ENCODE measurements around the gene EEIG1. TPM values are rescaled to one million over a fixed set of nuclear protein-coding genes. Genes with fewer than 3 reads are reported as not detected.

EEIG1 gene
- total and polyA plus RNA-seq, 9 of the 15 experiments (the other 6 are each of a cell fraction or from before 2014, with no cell fraction given), result 0.17 to 16.7 (median 3.6) TPM

DNA sequence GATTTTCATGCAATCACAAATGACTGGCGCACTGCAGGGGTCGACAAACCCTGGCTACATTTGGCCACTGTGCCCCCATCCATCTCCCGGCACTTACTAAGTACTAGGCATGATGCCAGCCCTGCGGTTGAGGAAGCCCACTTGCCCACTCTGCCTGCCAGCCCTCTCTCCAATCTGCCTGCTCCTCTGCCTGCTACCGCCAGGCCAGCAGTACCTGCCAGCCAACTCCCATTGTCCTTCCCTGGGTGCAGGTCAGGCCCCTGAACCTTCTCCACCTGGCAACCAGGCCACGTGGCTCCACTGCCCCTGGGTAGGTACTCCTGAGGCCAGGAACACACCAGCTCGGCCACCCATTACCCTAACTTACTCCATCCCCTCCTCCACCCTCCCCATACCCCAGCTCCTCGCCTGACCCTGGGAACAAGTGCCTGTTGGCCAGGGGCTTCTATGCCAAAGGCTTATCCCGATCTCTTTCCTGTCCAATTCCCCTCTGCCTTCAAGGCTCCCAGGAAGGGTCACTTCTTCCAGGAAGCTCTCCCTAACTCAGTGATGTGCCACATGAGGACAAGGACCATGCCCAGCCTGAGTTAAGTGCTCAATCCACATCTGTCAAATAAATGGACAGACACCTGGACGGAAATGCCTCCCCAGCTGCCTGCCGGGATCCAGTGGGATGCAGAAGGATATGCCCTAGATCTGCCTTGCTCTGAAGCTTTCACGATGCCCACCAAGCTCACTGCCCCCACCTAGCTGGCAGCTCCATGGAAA, 6.6 kb downstream of the EEIG1 start:
- in situ Hi-C loops (cut with MboI), result no loop called here
- Histone ChIP-seq H3K4me3 (no peak overlapping the region), H3K4me2 (ENCODE audit: insufficient read depth, low read length) (no peak overlapping the region), H3K27ac (ENCODE audit: extremely low read depth, low read depth, low read length) (no peak overlapping the region), H3K36me3 (ENCODE audit: control insufficient read depth, insufficient read depth, low read length) (peaks cover 6% of the 10 kb centered on the region; the same call in 1 of the 3 replicates), H3K9ac (ENCODE audit: insufficient read depth in 1 of 2, low read depth in 2 of 2, low read length in 2 of 2) (peak overlapping the region in 1 of 2 experiments; percentile 75; a peak in 2 of 4 replicates), H3K27me3 (ENCODE audit: control insufficient read depth in 2 of 2, insufficient read depth in 2 of 2, low read length in 2 of 2) (no peaks in the 10 kb centered on the region), H3K9me1 (ENCODE audit: control insufficient read depth, insufficient read depth, low read length) (no peaks in the 10 kb centered on the region), H4K20me1 (replicated peaks; ENCODE audit: control insufficient read depth, insufficient read depth, low read length) (peaks cover 60% of the 10 kb centered on the region), H3K79me2 (ENCODE audit: control insufficient read depth, insufficient read depth, low read length) (peaks cover 81% of the 10 kb centered on the region), H3K9me3 (replicated peaks; ENCODE audit: control insufficient read depth, insufficient read depth, low read depth, low read length) (no peaks in the 10 kb centered on the region), H3K4me1 (replicated peaks in 1 of 2; ENCODE audit: control insufficient read depth in 2 of 2, insufficient read depth in 2 of 2, low read length in 2 of 2) (peaks cover 31 to 80% of the 10 kb centered on the region in 2 experiments), H2AFZ (ENCODE audit: low read depth, low read length) (no peak overlapping the region)
- DNase-seq (ENCODE audit: extremely low read depth in 1 of 4, low spot score in 3 of 4), result no peak
- no peak for ATAC-seq
- ChIA-PET CTCF (ENCODE audit: low intra/inter-chr PET ratio) (no interaction called here), POLR2A (interaction anchor here (0.6 to 1.2 kb wide), 5 partner anchors 8 to 903 kb away, joined by 3 read pairs; no protein-coding TSS in a partner anchor)
- FAIRE-seq, result no peak
- intact Hi-C loops (cut with micrococcal nuclease), result no loop called here
- TF ChIP-seq ZFP36 (IDR thresholded peaks at IDR 0.05; ENCODE audit: low read depth, low read length, partially characterized antibody) (peak; percentile 21), EHMT2 (IDR thresholded peaks at IDR 0.05) (no peak), PTTG1 (tag; IDR thresholded peaks at IDR 0.05; ENCODE audit: low read depth) (no peak), FOXJ3 (CRISPR knock-in tag; IDR thresholded peaks at IDR 0.05) (no peak), EGR1 (conservative IDR thresholded peaks at IDR 0.05) (no peak), NR2F6 (CRISPR knock-in tag; IDR thresholded peaks at IDR 0.05) (no peak), RBFOX2 (IDR thresholded peaks at IDR 0.05; ENCODE audit: low read depth, low read length) (0 out of 2 replicates have a peak, but pooled peaks have one; percentile 5), HMGN3 (IDR thresholded peaks at IDR 0.05; ENCODE audit: borderline replicate concordance, extremely low read depth, insufficient read length, low read depth, low read length) (no peak), NFIC (IDR thresholded peaks at IDR 0.05) (no peak), FUS (optimal IDR thresholded peaks at IDR 0.05; ENCODE audit: low read depth, low read length) (no peak), ARNT (IDR thresholded peaks at IDR 0.05) (no peak)
- TF ChIP-seq, protein P1, sequence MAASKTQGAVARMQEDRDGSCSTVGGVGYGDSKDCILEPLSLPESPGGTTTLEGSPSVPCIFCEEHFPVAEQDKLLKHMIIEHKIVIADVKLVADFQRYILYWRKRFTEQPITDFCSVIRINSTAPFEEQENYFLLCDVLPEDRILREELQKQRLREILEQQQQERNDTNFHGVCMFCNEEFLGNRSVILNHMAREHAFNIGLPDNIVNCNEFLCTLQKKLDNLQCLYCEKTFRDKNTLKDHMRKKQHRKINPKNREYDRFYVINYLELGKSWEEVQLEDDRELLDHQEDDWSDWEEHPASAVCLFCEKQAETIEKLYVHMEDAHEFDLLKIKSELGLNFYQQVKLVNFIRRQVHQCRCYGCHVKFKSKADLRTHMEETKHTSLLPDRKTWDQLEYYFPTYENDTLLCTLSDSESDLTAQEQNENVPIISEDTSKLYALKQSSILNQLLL (CRISPR knock-in tag; IDR thresholded peaks at IDR 0.05; ENCODE audit: borderline replicate concordance), result no peak
- TF ChIP-seq, protein P2, sequence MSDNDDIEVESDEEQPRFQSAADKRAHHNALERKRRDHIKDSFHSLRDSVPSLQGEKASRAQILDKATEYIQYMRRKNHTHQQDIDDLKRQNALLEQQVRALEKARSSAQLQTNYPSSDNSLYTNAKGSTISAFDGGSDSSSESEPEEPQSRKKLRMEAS (CRISPR knock-in tag; IDR thresholded peaks at IDR 0.05), result no peak
- TF ChIP-seq, protein P3, sequence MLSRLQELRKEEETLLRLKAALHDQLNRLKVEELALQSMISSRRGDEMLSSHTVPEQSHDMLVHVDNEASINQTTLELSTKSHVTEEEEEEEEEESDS (CRISPR knock-in tag; IDR thresholded peaks at IDR 0.05), result no peak
- no TSS peak for BruUV-seq (replicated peaks)
- WGBS (ENCODE audit: insufficient coverage, low coverage, missing lambda C conversion rate), result 75% methylated on average over 12 of the region's 12 CpGs

All from K562 (cell line).